CD1c-positive myeloid dendritic cell (primary cell): ENCODE measurements around the gene ADCY5.

Experiments used
- DNase-seq: peaks from one replicate; pipeline ENCODE4 v3.0.0-alpha.2; 2016; ENCODE audit errors: extremely low spot score

The ADCY5 gene

DNA sequence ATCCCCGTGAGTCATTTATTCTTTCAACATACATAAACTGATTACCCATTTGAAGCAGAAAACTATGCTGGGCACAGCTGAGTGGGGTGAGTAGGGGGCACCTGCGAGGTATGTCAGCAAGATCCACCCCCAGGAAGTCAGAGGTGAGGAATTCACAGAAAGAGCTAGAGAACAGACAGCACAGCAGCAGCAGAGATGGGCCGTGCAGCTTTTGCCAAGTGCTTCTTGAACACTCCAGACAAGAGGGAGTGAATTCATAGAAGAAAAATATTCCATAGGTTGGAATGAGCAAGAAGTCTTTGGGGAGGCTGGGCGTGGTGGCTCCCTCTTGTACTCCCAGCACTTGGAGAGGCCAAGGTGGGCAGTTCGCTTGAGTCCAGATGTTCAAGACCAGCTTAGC lies 9.4 kb upstream of the ADCY5 start:
- DNase-seq: no peak

DNA sequence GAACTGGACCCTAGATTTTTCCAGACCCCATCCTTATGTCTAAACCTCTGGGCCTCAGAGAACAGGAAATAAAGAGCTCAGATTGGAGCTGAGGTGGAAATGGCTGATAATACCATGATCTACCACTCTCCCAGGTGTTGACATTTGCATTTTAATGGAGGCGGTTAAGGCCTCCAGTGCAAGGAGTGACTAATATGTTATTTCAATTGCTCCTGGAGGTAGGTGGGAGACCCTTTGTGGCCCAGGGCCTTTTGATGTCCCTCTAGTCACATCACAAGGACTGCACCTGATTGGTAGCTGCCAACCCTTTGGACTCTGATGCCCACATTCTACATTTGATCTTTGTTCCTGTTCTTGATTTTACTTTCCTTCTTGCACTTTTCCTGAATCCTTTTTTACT lies 9.0 kb upstream of the ADCY5 start:
- no peak for DNase-seq

DNA sequence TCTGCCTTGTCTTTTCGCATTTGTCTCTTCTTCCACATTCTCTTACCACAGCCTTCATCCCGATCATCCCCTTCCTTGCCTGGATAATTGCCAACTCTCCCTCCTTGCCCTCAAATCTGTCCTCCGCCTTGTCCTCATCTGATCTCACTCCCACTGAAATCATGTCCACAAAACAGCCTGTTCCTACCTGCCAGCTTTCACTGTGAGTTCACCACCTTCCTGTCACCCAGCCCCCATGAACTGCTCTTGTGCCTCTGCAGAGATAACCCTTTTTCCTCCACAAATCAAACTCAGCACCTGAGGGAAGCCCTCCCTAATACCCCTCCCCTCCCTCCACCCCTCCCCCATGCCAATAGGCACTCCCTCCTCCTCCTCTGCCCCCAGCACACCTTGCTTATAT lies 4.8 kb upstream of the ADCY5 start:
- no peak for DNase-seq

DNA sequence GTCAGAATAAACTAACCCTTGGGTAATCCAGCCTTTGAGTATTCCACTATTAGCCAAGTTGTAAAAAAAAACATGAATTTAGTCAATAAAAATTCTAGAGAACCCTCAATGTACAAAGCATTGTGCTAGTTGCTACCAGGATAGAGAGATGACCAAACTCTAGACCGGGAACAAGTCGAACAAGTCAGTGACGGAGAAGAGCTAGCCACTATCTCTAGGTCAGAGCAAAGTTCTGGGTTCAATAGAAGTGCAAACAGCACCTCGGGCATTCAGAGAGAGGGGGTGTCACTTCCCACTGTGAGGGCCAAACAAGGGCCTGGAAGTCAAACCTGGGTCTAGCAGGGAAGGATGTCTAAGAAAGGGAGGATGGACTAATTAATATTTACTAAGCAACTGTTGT lies 2.3 kb upstream of the ADCY5 start:
- DNase-seq: no peak

DNA sequence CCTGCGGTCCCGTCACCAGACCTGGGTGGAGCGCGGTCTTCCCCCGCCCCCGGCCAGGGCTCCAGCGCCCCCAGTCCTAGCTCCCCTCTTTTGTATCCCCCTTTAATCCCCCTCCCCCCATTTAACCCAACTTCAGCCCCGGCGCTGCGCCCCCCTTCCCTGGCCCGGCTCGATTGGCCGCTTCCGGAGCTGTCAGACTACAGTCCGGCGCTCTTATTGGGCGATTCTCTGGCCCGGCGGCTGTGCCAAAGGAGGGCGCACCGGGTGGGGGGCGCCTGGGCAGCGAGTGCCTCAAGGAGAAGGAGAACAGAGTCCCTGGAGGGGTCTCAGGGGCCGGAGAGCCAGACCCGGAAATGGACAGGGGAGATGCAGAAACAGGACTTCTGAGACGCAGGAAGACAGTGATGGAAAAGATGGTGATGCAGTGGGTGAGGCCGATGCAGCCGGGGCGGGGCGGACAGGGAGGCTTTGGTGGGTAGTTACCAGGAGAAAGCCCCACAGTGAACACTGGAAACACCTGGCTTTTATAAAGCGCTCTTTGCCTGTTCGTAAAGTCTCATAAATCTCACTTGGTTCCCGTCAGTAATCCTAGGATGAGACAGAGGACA lies 1.2 kb upstream of the ADCY5 start:
- no peak for DNase-seq

- no peak for DNase-seq
Measured at GRCh38 chr3:123449102-123449996, 459 bp upstream of the ADCY5 start.

DNA sequence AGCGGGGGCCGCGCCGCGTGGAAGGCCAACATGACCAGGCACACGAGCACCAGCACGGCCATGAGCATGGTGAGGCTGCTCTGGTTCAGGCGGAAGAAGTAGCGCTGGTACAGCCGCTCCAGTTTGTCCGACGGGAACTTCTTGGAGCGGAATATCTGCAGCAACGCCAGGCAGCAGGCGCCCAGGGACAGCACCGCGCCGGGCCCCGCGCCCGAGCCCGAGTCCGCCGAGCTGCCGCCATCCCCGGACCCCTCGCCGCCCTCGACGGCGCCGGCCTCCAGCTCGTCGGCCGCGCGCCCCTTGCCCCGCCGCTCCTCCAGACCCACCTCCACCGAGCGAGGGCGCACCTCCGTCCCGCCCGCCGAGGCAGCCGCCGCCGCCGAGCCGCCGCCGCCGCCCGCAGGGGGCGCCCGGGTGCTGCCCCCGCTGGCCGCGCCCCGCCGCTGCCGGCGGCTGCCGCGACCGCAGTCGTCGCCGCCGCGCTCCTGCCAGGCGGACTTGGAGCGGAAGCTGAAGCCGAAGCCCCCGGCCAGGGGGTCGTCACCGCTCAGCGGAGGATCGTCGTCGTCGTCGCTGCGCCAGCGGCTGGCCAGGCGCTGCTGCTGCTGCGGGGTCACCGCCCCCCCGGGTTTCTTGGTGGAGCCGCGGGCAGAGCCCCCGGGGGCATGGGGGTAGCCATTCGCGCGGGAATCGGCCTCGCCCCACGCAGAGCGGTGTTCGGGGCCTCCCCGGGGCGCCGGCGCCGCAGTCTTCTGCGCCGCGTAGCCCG lies 957 bp downstream of the ADCY5 start:
- DNase-seq: peak; percentile 46

- no peak for DNase-seq
Measured at GRCh38 chr3:123447416-123447748, 1.5 kb downstream of the ADCY5 start.

- DNase-seq: no peak
Measured at GRCh38 chr3:123446610-123447109, 2.2 kb downstream of the ADCY5 start.

DNA sequence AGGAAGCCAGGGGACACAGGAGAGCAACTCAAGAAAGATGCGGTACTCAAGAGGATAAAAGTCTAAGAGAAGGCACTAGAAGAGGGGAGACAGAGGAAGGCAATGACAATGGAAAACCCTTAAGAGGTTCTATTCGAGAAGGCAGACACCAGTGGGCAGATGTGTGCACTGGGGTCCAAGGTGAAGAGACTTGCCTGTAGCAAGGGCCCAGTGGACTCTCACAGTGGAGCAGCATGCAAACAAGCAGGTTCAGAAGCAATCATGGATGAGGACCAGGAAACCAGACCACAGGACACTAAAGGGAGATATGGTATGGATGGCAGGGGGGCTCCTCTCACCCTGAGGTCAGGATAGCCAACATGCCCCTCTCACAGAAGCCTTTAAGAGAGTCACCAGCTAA lies 2.7 kb downstream of the ADCY5 start:
- DNase-seq: no peak

DNA sequence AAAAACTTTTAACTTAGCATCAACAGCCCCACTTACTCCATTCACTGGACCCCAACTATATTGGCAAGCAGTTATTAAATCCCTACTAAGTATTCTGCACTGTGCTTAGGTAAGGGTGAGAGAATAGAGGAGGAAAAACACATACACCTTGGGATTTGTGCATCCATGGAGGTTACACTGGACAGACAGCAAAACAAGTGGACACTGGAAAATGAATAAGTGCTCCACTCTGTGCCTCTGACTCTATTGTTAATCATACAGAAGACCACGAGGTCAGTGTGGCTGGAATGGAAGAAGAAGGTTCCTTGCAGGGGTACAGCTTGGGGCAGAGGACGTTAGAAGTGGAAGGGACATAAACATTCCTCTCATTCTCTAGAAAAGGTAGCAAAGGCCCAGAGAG lies 3.2 kb downstream of the ADCY5 start:
- DNase-seq: no peak

DNA sequence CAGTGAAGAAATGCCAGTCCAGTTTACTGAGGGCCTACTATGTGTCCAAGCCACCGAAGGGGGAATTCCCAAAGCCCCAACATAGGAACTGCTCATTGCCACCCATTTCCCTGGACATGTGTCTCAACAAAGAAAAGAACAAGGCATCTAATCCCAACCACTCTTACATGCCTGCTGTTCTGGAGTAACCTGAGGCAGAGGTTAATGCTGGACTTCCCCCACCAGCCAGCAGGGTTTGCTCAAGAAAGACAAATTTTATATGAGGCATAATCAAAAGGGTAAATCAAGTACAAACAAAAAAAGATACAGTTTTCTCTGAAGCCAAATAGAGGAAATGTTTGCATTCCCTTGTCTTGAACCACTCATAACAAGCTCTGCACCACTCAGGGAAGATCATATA lies 4.1 kb downstream of the ADCY5 start:
- DNase-seq: no peak

DNA sequence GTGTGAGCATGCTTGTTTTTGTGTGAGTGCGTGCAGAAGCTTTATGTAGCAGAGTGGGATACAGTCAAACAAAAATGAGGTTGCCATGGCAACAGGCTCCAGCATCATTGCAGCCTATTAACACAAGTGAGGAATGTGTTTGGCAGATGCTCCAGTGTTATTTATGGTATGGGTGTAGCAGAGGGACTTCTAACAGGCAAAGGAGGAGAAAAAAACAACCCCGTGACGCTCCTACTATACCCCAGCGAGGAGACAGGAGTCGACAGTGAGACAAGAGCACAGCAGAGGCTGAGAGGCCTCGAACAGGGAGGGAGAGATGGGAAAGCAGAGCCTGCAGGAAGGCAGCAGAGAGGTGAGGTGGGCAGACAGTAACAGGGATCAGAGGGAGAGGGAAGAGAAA lies 4.9 kb downstream of the ADCY5 start:
- no peak for DNase-seq

GRCh38 chr3:123442908-123443307 lies 6.0 kb downstream of the ADCY5 start:
- no peak for DNase-seq

DNA sequence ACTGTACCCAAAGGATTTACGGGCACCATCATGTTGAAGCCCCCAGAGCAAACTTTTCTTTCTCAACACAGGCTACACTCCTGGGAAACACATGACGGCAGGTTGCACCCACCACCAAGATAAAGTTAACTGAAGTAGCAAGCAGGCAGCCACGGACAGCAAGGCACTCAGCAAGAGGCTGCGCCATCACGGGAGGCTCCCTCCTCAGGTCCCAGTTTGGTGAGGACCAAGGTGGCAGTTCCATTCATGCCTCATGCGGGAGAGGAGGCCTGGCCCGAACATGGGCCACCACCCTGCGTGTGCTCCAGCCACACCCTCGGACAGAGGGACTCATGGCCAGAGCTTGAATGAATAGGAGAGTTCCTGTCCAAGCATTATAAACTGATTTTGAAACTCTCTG lies 6.8 kb downstream of the ADCY5 start:
- no peak for DNase-seq

- no peak for DNase-seq
Measured at GRCh38 chr3:123439806-123440580, 8.9 kb downstream of the ADCY5 start.

DNA sequence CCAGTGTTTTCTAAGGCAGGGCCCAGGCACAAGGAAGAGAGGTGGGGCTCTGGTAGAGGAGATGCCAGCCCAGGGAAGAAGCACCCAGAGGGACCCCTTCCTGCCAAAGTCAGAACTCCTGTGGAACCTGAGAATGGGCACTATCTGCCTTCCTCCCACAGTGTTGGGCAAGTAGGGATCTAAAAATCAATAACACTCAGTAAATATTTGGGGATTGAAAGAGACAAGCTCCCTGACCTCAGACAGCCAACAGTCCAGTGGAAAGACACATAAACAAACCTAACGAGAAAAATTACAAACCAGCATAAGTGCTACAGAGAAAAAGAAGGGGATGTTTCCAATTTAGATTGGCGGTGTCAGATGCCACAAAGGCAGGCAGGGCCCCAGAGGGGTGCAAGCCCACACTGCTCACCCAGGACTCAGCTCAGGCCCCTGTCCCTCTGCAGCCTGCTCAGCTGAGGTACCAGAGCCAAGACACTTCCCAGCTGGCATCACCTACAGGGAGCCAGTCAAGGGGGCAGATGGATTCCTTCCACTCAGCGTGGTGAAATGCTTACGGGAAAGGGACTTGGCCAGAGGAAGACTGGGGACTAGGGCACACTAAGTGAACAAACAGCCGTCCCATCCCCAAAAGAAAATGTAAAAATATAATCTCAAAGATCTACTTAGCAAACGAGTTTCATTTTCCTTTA lies 15.9 kb downstream of the ADCY5 start:
- no peak for DNase-seq

DNA sequence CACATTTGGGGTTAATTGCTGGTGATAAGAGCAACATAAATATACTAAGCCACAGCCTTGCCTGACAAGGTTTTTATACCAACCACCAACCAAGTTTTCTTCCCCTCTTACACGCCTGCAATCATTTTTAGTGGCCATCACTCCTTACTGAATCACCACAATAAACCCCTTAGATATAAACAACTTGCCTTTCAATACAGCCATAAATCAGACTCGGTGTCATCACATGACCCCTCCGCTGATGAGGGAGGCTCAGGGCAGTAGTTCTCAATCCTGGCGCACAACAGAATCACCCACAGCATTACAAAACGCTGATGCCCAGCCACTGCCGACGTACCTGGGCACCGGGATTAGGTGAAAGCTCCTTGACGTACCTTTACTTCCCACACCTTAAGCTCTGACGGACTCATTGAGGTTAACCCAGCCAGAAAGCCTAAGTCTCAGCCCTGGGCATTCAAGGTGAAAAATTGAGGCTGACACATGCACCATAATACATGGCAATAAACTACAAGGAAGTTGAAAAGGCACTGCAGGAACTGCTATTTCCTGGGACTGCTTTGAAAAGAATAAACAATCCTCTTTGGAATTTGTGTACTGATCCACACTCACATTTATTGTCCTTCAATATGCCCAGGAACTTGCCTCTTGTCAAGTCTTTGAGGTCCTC lies 17.1 kb downstream of the ADCY5 start:
- DNase-seq: no peak

DNA sequence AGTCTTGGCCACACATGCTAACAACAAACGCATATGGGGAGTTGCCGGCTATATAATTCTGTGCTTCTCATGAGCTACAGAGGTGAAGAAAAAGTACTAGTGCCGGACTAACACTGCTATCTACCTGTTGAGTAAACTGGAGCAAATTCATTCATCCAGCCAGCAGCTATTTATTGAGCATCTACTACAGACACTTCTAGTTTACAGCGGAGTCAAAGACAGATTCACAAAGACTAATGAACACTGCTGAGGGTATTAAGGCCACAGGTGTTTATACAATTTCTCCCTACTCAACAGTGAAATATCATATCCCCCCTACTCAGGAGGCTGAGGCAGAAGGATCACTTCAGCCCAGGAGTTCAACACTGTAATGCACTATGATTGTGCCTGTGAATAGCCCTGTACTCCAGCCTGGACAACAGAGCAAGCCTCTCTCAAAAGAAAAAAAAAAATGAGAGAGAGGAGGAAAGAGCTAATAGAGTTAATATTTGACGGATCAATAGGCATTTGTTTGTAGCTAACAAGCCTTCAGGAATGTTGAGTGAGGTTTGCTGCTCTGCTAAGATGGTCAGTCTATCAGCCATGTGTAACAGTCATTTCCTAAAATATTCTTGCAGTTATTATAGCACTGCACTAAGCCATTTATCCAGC lies 17.8 kb downstream of the ADCY5 start:
- no peak for DNase-seq

- DNase-seq: no peak
Measured at GRCh38 chr3:123430266-123430665, 18.6 kb downstream of the ADCY5 start.
